ENCODE results near the gene PARD3.

DNA sequence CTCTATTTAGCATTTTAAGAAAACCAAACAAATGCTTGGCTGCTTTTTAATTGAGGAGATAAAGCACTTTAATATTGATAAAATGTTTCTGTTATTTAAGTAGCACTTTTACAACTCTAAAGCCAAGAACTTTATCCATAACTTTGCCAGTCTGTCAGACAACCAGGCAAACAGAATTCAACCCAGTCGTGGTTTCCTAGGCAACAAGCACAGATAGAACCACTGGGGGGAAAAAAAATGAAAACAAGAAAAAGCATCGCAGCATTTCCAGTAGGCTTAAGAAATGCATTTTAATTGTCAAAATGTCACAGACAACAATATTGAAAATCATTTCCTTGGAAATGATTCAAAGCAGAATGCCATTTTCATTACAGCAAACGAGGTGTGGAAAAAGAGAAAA is 323.4 kb downstream of the PARD3 start:
- TF ChIP-seq, protein P1, sequence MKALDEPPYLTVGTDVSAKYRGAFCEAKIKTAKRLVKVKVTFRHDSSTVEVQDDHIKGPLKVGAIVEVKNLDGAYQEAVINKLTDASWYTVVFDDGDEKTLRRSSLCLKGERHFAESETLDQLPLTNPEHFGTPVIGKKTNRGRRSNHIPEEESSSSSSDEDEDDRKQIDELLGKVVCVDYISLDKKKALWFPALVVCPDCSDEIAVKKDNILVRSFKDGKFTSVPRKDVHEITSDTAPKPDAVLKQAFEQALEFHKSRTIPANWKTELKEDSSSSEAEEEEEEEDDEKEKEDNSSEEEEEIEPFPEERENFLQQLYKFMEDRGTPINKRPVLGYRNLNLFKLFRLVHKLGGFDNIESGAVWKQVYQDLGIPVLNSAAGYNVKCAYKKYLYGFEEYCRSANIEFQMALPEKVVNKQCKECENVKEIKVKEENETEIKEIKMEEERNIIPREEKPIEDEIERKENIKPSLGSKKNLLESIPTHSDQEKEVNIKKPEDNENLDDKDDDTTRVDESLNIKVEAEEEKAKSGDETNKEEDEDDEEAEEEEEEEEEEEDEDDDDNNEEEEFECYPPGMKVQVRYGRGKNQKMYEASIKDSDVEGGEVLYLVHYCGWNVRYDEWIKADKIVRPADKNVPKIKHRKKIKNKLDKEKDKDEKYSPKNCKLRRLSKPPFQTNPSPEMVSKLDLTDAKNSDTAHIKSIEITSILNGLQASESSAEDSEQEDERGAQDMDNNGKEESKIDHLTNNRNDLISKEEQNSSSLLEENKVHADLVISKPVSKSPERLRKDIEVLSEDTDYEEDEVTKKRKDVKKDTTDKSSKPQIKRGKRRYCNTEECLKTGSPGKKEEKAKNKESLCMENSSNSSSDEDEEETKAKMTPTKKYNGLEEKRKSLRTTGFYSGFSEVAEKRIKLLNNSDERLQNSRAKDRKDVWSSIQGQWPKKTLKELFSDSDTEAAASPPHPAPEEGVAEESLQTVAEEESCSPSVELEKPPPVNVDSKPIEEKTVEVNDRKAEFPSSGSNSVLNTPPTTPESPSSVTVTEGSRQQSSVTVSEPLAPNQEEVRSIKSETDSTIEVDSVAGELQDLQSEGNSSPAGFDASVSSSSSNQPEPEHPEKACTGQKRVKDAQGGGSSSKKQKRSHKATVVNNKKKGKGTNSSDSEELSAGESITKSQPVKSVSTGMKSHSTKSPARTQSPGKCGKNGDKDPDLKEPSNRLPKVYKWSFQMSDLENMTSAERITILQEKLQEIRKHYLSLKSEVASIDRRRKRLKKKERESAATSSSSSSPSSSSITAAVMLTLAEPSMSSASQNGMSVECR (CRISPR knock-in tag; IDR thresholded peaks at IDR 0.05; ENCODE audit: borderline replicate concordance): no peak
- TF ChIP-seq ZNF396 (CRISPR knock-in tag; IDR thresholded peaks at IDR 0.05; ENCODE audit: borderline replicate concordance) (no peak), ZNF232 (CRISPR knock-in tag; IDR thresholded peaks at IDR 0.05) (no peak)
